ENCODE results near the gene UBAP1L.
"Not testable (repeated sequence)": the region's sequence is repeated elsewhere in the genome, so short reads cannot be mapped to it uniquely, and the experiment has no call there.

Gene UBAP1L

DNA sequence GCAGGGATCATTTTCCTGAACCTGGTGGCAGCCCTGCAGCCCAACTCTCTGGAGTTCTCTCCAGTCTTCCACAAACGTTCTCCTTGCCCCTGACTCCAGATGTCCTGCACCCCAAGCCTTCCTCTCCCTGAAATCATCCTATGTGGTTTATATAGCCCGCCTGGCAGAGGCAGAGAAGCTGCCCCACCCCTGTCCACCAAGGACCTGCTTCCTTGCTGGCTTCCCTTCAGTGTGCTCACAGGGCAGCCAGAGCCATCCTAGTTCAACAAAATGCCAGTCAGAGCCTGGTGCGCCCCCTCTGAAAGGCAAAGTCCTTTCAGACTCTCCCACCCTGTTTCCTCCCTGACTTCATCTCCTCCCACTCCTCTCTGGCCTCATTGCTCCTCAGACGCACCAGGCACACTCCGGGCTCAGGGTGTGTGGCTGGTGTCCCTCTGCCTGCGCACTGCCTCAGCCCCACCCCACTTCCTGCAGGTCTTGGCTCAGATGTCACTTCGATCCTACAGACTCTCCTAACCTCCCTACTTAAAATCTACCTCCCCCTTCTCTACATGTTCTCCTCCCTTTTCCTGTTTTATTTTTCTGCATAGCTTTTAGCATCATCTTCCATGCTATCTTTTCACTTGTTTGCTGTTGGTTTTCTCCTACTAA lies 32.6 kb downstream of the UBAP1L start:
- DNase-seq = no peak

DNA sequence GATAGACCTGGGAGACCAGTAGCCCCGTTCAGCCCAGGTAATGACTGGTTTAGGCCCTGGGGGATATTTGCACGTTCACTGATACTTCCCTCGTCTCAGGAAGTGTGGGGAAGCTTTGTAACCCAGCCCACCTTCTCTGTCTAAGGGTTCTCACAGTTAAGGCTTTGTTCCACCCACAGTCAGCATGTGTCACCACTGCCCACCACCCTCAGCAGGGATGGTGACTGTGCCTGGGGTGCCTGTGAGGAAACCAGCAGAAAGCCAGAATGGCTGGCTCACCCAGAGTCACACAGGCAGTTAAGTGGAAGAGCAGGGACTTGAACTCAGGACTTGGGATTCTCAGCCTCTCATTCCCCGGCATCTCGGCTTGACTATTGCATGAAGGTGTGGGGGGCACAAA lies 33.2 kb downstream of the UBAP1L start:
- DNase-seq = peak; percentile 32

GRCh38 chr15:65081270-65081669 lies 33.7 kb downstream of the UBAP1L start:
- DNase-seq = no peak

- no peak for DNase-seq
These were observed 35.4 kb downstream of the UBAP1L start for GRCh38 chr15:65079580-65079979.

DNA sequence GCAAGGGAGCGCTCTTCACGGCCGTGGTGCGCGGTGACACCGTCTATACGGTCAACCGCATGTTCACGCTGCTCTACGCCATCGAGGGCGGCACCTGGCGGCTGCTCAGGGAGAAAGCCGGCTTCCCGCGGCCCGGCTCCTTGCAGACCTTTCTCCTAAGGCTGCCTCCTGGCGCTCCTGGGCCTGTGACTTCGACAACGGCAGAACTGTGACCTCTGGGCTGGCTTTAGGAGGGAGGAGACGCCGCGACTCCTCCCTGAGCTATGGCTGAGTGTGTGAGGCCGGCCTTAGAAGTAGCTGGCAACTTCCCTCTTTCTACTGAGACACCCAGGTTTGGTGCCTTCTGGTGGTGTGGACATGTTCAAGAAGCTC lies 37.0 kb downstream of the UBAP1L start:
- DNase-seq = peak; percentile 60

- DNase-seq = no peak
These were observed 37.6 kb downstream of the UBAP1L start for GRCh38 chr15:65077291-65077980.

- DNase-seq = no peak
These were observed 38.3 kb downstream of the UBAP1L start, which contains the start of gene KBTBD13 for GRCh38 chr15:65076486-65077290. Gene KBTBD13 (plus strand): TSS chr15:65076746. CDS start chr15:65076816, 70 bp downstream.

- DNase-seq = not testable (repeated sequence)
These were observed 39.2 kb downstream of the UBAP1L start for GRCh38 chr15:65075607-65076395.

DNA sequence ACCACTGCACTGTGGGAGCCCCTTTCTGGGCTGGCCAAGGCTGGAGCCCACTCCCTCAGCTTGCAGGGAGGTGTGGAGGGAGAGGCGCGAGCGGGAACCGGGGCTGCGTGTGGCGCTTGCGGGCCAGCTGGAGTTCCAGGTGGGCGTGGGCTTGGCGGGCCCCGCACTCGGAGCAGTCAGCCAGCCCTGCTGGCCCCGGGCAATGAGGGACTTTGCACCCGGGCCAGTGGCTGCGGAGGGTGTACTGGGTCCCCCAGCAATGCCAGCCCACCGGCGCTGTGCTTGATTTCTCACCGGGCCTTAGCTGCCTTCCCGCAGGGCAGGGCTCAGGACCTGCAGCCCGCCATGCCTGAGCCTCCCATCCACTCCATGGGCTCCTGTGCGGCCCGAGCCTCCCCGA lies 40.1 kb downstream of the UBAP1L start:
- DNase-seq = not testable (repeated sequence)

GRCh38 chr15:65072617-65073016 lies 42.4 kb downstream of the UBAP1L start:
- no peak for DNase-seq

DNA sequence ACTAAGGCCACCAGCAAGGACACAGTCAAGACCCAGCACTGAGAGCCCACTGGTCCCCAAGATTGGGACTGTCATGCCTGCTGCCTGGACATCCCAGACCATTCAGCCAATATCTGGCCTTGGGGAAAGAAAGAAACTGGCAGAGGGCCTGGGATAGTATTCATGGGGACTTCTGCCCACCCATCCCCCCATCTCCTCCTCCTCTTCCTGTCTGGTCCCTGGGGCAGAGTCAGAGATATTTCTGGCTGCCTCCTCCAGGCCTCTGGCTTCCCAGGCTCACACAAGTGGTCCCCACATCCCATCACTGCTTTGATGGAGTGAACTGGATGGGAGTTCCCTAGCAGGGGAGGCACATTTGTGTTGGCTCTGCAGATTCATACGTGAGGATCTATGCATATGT lies 43.0 kb downstream of the UBAP1L start:
- DNase-seq = no peak

- DNase-seq = no peak
These were observed 43.6 kb downstream of the UBAP1L start for GRCh38 chr15:65071381-65071811.

GRCh38 chr15:65069779-65070546 lies 45.0 kb downstream of the UBAP1L start:
- no peak for DNase-seq

DNA sequence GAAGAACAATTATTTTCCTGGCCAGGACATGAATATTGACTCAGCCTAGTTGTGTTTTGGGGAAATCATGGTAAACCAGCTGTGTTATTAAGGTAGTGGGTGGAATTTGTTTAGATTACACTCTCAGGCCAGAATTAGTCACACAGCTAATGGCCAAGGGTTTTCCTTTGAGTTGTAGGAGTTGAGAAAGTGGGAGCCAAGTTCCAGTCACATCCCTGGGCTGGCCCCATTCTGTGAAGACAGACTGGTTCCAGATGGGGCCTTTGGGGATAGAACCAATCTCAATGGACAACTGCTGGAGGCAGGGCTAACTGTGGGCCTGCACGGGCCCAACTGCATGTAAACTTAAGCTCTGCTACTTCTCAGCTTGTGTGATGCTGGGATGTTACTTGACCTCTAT lies 45.8 kb downstream of the UBAP1L start:
- no peak for DNase-seq

GRCh38 chr15:65068403-65068788 lies 46.6 kb downstream of the UBAP1L start:
- no peak for DNase-seq

DNA sequence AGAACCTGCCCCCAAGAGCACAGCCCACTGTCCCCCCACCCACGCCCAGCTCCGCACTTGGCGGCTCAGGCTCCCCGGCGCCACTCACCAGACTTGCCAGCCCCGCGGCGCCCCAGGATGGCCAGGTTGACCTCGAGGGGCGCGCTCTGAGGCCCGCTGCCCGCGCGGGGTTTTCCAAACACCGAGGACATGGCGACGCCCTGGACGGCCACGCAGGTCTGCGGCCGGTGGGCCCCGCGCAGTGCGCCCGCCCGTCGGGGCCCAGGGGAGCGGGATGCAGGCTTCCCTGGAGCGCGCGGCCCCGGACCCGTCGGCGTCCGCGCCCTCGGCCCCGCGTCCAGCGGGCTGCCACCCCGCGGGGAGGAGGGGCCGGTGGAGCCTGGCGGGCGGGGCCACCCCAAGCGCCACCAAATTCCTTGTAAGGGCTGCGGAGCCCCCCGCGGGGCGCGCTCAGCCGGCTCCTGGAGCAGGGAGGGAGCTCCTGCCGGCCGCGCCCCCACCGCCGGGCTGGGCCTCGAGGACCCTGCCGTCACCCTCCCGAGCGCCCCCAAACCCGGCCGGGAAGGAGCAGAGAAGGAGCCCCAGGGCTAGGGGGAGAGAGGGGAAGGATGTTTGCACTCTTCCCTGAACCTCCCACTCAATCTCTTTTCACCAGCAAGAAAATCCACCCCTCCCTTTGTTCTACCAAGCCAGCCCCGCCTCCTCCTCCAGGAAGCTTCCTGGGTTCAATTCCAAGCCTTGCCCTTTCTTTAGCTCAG lies 47.2 kb downstream of the UBAP1L start, which contains the start of gene RASL12:
TSS of gene RASL12 (minus strand) at position 347 of the 758 bp plus-strand sequence. CDS start at position 191, 156 bp downstream.
- DNase-seq = no peak

GRCh38 chr15:65067317-65067644 lies 47.7 kb downstream of the UBAP1L start:
- DNase-seq = no peak

DNA sequence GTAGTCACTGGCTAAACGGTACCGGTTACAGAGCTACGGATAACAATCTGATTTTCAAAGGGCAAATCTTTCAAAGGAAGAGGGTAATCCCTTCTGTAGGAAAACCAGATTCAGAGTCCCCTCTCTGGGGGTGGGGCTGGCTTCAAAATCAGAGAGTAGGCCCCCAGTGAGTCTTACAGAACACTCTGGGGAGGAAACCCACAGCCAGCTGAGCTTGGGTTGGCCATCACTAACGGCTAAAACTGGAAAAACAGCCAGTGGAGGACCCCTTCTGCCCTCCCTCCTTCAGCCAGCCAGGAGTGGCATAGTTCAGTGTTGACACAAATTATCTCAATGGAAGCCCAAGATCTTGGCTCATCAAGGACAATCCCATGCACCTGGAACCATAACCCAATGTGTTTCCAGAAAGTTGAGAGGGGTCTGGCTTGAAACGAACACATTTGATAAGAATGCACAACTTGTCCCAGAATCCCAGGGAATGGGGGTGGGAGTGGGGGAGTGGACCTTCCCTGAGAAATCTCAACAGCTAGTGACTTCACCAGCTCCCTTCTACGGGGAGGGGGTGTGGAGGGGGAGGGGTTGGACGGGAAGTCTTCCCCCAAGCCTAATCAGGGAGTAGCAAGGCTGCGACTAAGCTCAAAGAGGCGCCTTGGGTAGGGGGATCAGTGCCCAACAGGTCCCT lies 48.2 kb downstream of the UBAP1L start:
- no peak for DNase-seq

DNA sequence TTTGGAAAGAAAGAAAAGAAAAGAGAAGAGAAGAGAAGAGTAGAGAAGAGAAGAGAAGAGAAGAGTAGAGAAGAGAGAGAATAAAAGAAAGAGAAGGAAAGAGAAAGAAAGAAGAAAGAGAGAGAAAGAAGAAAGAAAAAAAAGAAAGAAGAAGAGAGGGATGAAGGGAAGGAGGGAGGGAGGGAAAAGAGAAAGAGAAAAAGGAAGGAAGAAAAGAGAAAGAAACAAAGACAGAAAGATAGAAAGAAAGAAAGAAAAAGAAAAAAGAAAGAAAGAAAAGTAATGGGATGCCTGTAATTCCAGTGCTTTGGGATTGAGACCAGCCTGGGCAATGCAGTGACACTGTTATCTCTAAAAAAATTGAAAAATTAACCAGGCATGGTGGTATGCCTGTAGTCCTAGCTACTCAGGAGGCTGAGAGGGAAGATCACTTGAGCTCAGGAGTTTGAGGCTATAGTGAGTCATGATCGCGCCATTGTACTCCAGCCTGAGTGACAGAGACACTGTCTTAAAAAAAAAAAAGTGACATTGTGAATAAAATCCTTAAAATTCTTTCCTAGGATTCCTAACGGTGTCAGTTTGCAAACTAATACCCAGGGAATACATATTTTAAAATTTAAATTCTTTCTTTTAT lies 48.9 kb downstream of the UBAP1L start:
- no peak for DNase-seq

DNA sequence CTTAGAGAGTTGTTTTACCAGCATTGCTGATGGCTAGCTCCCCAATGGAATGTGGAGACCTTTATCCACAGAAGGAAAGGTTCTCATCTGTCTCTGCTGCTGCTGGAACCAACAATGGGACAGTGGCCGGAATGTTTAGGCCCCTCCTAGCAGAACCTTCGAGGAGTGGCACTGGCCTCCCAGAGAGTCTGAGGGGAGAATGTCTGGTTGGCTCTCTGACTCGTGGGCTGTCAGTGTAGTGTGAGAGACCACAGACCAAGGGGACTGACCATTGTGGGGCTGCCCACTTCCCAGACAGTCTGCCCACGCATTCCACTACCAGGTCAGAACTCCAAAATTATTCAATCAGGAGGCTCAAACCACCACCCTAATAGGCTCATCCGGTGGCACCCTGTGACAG lies 52.3 kb downstream of the UBAP1L start:
- no peak for DNase-seq
